Measurements from ENCODE around the gene HPD.

Gene HPD

GRCh38 chr12:121839106-121839992 is 19.3 kb downstream of the HPD start:
- TF ChIP-seq CTCF (IDR thresholded peaks at IDR 0.05; ENCODE audit: low read depth, low read length): peak; percentile 57
- no peaks in the 10 kb centered on the region for H3K4me1 ChIP-seq
- no peaks in the 10 kb centered on the region for H3K9me3 ChIP-seq
- DNase-seq: peak; percentile 100
- H3K27me3 ChIP-seq: no peaks in the 10 kb centered on the region
- no peaks in the 10 kb centered on the region for H3K36me3 ChIP-seq
- H3K4me3 ChIP-seq (ENCODE audit: low read depth, low read length): peak overlapping the region; percentile 72

GRCh38 chr12:121838126-121838525 is 20.5 kb downstream of the HPD start:
- H3K36me3 ChIP-seq: no peaks in the 10 kb centered on the region
- TF ChIP-seq CTCF (IDR thresholded peaks at IDR 0.05; ENCODE audit: low read depth, low read length): no peak
- H3K9me3 ChIP-seq: no peaks in the 10 kb centered on the region
- no peaks in the 10 kb centered on the region for H3K27me3 ChIP-seq
- no peak for DNase-seq
- H3K4me3 ChIP-seq (ENCODE audit: low read depth, low read length): no peak overlapping the region
- H3K4me1 ChIP-seq: no peaks in the 10 kb centered on the region

- H3K36me3 ChIP-seq: no peaks in the 10 kb centered on the region
- no peak overlapping the region for H3K4me3 ChIP-seq (ENCODE audit: low read depth, low read length)
- H3K27me3 ChIP-seq: no peaks in the 10 kb centered on the region
- no peak for TF ChIP-seq CTCF (IDR thresholded peaks at IDR 0.05; ENCODE audit: low read depth, low read length)
- no peaks in the 10 kb centered on the region for H3K9me3 ChIP-seq
- H3K4me1 ChIP-seq: no peaks in the 10 kb centered on the region
- no peak for DNase-seq
These were observed 21.0 kb downstream of the HPD start for GRCh38 chr12:121837680-121838079.

- Histone ChIP-seq H3K27me3 (no peaks in the 10 kb centered on the region), H3K4me3 (ENCODE audit: low read depth, low read length) (no peak overlapping the region), H3K36me3 (peaks cover 36% of the 10 kb centered on the region), H3K9me3 (no peaks in the 10 kb centered on the region), H3K4me1 (no peaks in the 10 kb centered on the region)
- DNase-seq: no peak
- TF ChIP-seq CTCF (IDR thresholded peaks at IDR 0.05; ENCODE audit: low read depth, low read length): no peak
These were observed 27.0 kb downstream of the HPD start for GRCh38 chr12:121831571-121832245.

- H3K27me3 ChIP-seq: no peaks in the 10 kb centered on the region
- no peak for DNase-seq
- H3K4me1 ChIP-seq: no peaks in the 10 kb centered on the region
- H3K9me3 ChIP-seq: no peaks in the 10 kb centered on the region
- no peak for TF ChIP-seq CTCF (IDR thresholded peaks at IDR 0.05; ENCODE audit: low read depth, low read length)
- no peak overlapping the region for H3K4me3 ChIP-seq (ENCODE audit: low read depth, low read length)
- H3K36me3 ChIP-seq: peaks cover 40% of the 10 kb centered on the region
These were observed 27.9 kb downstream of the HPD start for GRCh38 chr12:121830588-121831265.
